HepG2 (cell line): ENCODE data around the gene FUT3. TPM values are rescaled to one million over a fixed set of nuclear protein-coding genes. Genes with fewer than 3 reads are reported as not detected.
A peak's percentile ranks its signal among the peaks of the same experiment; 100 is the strongest.

Source experiments
- CBFB ChIP-seq: sonication (generic); formaldehyde crosslinking; IDR thresholded peaks from 2 replicates; pipeline ENCODE4 v1.4.0; 2020; ENCODE audit warnings: missing genetic modification reagents
- KAT7 ChIP-seq: IDR thresholded peaks from 2 replicates; pipeline ENCODE4 v1.6.1; 2018; ENCODE audit warnings: borderline replicate concordance, missing compliant biosample characterization
- MED1 ChIP-seq: sonication (generic); formaldehyde crosslinking; IDR thresholded peaks from 2 replicates; pipeline ENCODE4 v1.4.0; 2020; ENCODE audit warnings: missing genetic modification reagents
- NR2F2 ChIP-seq: IDR thresholded peaks from 2 replicates; pipeline ENCODE4 v1.6.1; 2012; ENCODE audit warnings: low read depth, inconsistent platforms, borderline replicate concordance
- PHF21A ChIP-seq: sonication (generic); formaldehyde crosslinking; IDR thresholded peaks from 2 replicates; pipeline ENCODE4 v1.5.0; 2020; ENCODE audit warnings: mild to moderate bottlenecking, missing genetic modification reagents
- RBFOX2 ChIP-seq: fragments of 200-400 bp; formaldehyde crosslinking; IDR thresholded peaks from 2 replicates; pipeline ENCODE4 v1.6.1; 2017; ENCODE audit warnings: low read depth, mild to moderate bottlenecking, low read length
- SP5 ChIP-seq: IDR thresholded peaks from 2 replicates; pipeline ENCODE4 v1.6.1; 2016; ENCODE audit warnings: low read depth, borderline replicate concordance
- STAT5B ChIP-seq: sonication (generic); formaldehyde crosslinking; IDR thresholded peaks from 2 replicates; pipeline ENCODE4 v1.4.0; 2020; ENCODE audit warnings: missing genetic modification reagents
- TARDBP ChIP-seq: sonication (generic); formaldehyde crosslinking; IDR thresholded peaks from 2 replicates; pipeline ENCODE4 v1.8.0; 2022; ENCODE audit warnings: mild to moderate bottlenecking, missing genetic modification reagents
- ZNF235 ChIP-seq: sonication (generic); formaldehyde crosslinking; IDR thresholded peaks from 2 replicates; pipeline ENCODE4 v1.8.1; 2023; ENCODE audit warnings: mild to moderate bottlenecking, missing genetic modification reagents, borderline replicate concordance
- ZNF609 ChIP-seq: sonication (generic); formaldehyde crosslinking; IDR thresholded peaks from 2 replicates; pipeline ENCODE4 v1.4.0; 2020; ENCODE audit warnings: mild to moderate bottlenecking, missing genetic modification reagents, borderline replicate concordance
- ZNF724P ChIP-seq: sonication (generic); formaldehyde crosslinking; IDR thresholded peaks from 2 replicates; pipeline ENCODE4 v1.8.0; 2022; ENCODE audit warnings: missing genetic modification reagents, borderline replicate concordance
- ZNF878 ChIP-seq: sonication (generic); formaldehyde crosslinking; IDR thresholded peaks from 2 replicates; pipeline ENCODE4 v1.8.1; 2023; ENCODE audit warnings: mild to moderate bottlenecking, missing genetic modification reagents, moderate library complexity
- polyA plus RNA-seq, 8 experiments: library from polyadenylated mRNA; depleted of rRNA in 3 of 8; stranded (reverse) in 7 of 8; unstranded in 1 of 8; fragments of >200 nt; fragmentation: Illumina TruSeq in 4 of 8; extraction: Trizol in 4 of 8; gene quantifications; 2 replicates each; pipeline versions ENCODE4 v1.2.1 to v1.2.3, GENCODE V29; 2011 to 2016; ENCODE audit warnings: low read depth in 4 of 8, missing spikeins in 1 of 8, mixed read lengths in 1 of 8; ENCODE audit not compliant: insufficient read depth in 1 of 8
- total RNA-seq, 5 experiments: library from RNA; depleted of rRNA; stranded (reverse); fragments of >200 nt; fragmentation: Illumina TruSeq; extraction: Trizol; gene quantifications; 2 replicates each; pipeline ENCODE4 v1.2.3, GENCODE V29; 2016; ENCODE audit warnings: low read depth in 1 of 5
- TF ChIP-seq, protein P1 (sequence below): IDR thresholded peaks from 2 replicates; pipeline ENCODE4 v1.6.1; 2016; ENCODE audit warnings: missing genetic modification reagents, missing compliant biosample characterization
- TF ChIP-seq, protein P2 (sequence below): sonication (generic); formaldehyde crosslinking; IDR thresholded peaks from 2 replicates; pipeline ENCODE4 v1.5.0; 2020; ENCODE audit warnings: mild to moderate bottlenecking, missing genetic modification reagents, borderline replicate concordance
- TF ChIP-seq, protein P3 (sequence below): sonication (generic); formaldehyde crosslinking; IDR thresholded peaks from 2 replicates; pipeline ENCODE4 v1.5.0; 2020; ENCODE audit warnings: mild to moderate bottlenecking, missing genetic modification reagents

FUT3 gene
- total and polyA plus RNA-seq, 2 of the 13 experiments (the other 11 are each of a cell fraction or from before 2014, with no cell fraction given) = 0.53 to 1.1 TPM

DNA sequence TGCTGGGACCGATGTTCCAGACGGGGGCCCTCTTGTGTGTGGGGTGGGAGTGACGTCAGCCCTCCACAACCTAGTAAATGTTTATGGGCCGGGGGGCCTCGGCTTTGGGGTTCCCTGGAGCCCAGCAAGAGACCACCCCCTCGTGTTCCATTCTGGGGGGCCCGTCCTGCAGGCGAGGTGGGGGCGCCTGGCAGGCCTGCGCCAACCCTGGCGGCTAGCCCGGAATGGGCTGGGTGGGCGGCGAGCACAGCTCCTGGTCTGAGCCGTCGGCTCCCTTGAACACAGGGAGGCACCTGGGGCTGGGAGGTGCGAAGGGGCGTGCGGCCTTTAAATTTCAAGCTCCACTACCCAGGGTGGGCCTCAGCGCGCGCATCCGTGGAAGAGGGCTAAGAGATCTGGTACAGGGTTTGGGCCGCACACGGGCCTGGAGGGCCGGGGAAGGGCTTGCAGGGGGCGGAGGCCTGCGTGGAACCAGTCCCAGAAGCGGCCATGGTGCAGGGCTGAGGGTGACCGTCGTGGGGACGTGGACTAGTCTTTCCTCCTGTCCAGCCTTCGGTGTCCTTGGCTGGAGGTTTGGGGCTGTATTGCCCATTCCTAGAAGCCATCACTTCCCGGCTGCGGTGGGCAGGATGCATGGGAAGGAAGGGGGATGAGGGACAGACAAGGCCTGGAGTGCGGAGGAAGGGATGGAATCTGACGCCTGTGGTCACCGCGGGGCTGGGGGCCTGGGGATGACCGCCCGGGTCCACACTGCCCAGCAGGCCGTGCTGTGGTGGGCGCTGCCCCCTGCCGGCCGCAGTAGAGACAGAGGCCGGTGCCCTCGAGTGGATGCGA lies 40.9 kb upstream of the FUT3 start (continued):
- peak; percentile 26; the same call in 1 of the 2 replicates for TF ChIP-seq KAT7 (CRISPR knock-in tag)
- peak; percentile 75; the same call in 1 of the 2 replicates for TF ChIP-seq ZNF724P (CRISPR knock-in tag)
- TF ChIP-seq SP5 (CRISPR knock-in tag) = 0 out of 2 replicates have a peak, but pooled peaks have one; percentile 35
- peak; percentile 49; the same call in 1 of the 2 replicates for TF ChIP-seq ZNF878
- no peak for TF ChIP-seq PHF21A (CRISPR knock-in tag)
- no peak for TF ChIP-seq ZNF235
- peak; percentile 59; the same call in 1 of the 2 replicates for TF ChIP-seq CBFB (CRISPR knock-in tag)
- 0 out of 2 replicates have a peak, but pooled peaks have one; percentile 16 for TF ChIP-seq RBFOX2
- TF ChIP-seq MED1 = peak; percentile 58
- TF ChIP-seq, protein P1, sequence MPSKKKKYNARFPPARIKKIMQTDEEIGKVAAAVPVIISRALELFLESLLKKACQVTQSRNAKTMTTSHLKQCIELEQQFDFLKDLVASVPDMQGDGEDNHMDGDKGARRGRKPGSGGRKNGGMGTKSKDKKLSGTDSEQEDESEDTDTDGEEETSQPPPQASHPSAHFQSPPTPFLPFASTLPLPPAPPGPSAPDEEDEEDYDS (CRISPR knock-in tag) = 0 out of 2 replicates have a peak, but pooled peaks have one; percentile 48
- TF ChIP-seq, protein P2, sequence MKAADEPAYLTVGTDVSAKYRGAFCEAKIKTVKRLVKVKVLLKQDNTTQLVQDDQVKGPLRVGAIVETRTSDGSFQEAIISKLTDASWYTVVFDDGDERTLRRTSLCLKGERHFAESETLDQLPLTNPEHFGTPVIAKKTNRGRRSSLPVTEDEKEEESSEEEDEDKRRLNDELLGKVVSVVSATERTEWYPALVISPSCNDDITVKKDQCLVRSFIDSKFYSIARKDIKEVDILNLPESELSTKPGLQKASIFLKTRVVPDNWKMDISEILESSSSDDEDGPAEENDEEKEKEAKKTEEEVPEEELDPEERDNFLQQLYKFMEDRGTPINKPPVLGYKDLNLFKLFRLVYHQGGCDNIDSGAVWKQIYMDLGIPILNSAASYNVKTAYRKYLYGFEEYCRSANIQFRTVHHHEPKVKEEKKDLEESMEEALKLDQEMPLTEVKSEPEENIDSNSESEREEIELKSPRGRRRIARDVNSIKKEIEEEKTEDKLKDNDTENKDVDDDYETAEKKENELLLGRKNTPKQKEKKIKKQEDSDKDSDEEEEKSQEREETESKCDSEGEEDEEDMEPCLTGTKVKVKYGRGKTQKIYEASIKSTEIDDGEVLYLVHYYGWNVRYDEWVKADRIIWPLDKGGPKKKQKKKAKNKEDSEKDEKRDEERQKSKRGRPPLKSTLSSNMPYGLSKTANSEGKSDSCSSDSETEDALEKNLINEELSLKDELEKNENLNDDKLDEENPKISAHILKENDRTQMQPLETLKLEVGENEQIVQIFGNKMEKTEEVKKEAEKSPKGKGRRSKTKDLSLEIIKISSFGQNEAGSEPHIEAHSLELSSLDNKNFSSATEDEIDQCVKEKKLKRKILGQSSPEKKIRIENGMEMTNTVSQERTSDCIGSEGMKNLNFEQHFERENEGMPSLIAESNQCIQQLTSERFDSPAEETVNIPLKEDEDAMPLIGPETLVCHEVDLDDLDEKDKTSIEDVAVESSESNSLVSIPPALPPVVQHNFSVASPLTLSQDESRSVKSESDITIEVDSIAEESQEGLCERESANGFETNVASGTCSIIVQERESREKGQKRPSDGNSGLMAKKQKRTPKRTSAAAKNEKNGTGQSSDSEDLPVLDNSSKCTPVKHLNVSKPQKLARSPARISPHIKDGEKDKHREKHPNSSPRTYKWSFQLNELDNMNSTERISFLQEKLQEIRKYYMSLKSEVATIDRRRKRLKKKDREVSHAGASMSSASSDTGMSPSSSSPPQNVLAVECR = peak; percentile 37; the same call in 1 of the 2 replicates
- peak; percentile 39; the same call in 1 of the 2 replicates for TF ChIP-seq ZNF609 (CRISPR knock-in tag)
- no peak for TF ChIP-seq NR2F2
- TF ChIP-seq, protein P3, sequence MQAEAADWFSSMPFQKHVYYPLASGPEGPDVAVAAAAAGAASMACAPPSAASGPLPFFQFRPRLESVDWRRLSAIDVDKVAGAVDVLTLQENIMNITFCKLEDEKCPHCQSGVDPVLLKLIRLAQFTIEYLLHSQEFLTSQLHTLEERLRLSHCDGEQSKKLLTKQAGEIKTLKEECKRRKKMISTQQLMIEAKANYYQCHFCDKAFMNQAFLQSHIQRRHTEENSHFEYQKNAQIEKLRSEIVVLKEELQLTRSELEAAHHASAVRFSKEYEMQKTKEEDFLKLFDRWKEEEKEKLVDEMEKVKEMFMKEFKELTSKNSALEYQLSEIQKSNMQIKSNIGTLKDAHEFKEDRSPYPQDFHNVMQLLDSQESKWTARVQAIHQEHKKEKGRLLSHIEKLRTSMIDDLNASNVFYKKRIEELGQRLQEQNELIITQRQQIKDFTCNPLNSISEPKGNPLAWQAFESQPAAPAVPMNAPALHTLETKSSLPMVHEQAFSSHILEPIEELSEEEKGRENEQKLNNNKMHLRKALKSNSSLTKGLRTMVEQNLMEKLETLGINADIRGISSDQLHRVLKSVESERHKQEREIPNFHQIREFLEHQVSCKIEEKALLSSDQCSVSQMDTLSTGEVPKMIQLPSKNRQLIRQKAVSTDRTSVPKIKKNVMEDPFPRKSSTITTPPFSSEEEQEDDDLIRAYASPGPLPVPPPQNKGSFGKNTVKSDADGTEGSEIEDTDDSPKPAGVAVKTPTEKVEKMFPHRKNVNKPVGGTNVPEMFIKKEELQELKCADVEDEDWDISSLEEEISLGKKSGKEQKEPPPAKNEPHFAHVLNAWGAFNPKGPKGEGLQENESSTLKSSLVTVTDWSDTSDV (CRISPR knock-in tag) = no peak
- TF ChIP-seq STAT5B (CRISPR knock-in tag) = 0 out of 2 replicates have a peak, but pooled peaks have one; percentile 51
- peak; percentile 56; the same call in 1 of the 2 replicates for TF ChIP-seq TARDBP (CRISPR knock-in tag)
